T-helper 2 cell (primary cell): ENCODE measurements around the gene RIMKLB.
A peak's percentile ranks its signal among the peaks of the same experiment; 100 is the strongest.

Source experiments
- DNase-seq, 5 experiments: peaks; one replicate each; pipeline versions ENCODE4 v3.0.0 to v3.0.0-alpha.2; 2012 to 2022
- total RNA-seq, 2 donors: gene quantifications; one replicate each; lab custom pipeline; 2026; lab: John Stamatoyannopoulos, UW

RIMKLB gene
- 21.2 to 33.0 reads per million in 2 donors for total RNA-seq

- peak; percentile 56 to 74 (median 61) for DNase-seq
These were observed at the start of gene RIMKLB for GRCh38 chr12:8697476-8698131. Gene RIMKLB, plus strand, starts transcription at chr12:8697991. Its CDS starts 15,876 bp downstream, at chr12:8713867.

- DNase-seq: peak in 2 of 5 experiments; percentile 41 to 89
These were observed 49.1 kb upstream of the RIMKLB start for GRCh38 chr12:8648576-8649205.

DNA sequence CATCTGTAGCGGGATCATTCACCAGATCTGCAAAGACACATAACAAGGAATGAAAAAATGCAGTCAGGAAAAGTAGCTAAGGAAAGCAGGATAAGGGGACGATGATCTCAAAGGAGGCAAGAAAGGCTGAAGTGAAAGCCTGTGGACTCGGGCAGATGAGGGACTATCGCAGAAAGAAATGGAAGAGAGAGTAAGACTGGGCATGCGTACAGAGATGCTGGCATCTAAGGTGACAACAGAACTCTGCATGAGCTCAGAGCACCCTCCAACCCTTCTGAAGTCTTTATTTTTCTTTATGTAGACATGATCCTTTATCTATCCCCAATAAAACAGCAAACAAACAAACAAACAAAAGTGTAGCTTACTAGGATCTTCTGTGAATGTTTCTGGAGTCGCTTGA, 42.4 kb upstream of the RIMKLB start:
- DNase-seq: no peak

DNA sequence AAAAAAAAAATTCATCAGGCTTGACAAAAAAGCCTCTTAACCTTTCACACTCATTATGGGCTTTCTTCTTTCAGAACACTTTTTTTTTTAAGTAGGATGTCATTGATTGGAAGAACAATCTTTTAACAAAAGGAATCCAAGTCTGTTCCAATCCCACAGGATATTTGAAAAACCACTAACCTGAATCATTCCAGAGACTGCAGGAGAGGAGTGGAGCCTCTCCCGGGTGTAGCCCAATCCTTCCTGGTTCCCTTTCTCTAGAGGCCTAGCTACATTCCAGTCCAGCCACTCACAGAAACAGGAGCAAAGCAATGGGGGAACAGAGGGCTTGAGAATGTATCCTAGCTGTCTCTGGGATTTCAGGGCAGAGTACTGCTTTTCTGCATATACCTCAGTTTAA, 39.4 kb upstream of the RIMKLB start:
- DNase-seq: no peak

DNA sequence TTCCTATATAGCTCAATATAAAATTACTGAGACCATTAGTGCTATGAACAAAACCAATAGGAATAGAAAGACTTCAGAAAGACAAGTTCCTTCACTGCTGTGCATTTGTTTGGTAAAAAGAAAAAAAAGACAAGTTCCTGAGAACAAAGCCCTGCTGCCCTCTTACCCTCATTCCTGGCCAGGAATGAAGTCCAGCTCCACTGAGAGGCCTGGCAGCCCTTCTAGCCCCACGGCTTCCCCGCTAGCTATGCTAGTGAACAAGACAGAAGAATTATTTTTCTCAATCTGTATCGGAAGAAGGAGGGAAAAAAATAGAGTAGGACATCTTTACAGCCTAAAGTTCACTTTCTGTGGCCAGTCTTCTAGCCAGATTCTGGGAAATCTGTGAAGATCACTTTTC, 36.8 kb upstream of the RIMKLB start:
- DNase-seq: no peak

DNA sequence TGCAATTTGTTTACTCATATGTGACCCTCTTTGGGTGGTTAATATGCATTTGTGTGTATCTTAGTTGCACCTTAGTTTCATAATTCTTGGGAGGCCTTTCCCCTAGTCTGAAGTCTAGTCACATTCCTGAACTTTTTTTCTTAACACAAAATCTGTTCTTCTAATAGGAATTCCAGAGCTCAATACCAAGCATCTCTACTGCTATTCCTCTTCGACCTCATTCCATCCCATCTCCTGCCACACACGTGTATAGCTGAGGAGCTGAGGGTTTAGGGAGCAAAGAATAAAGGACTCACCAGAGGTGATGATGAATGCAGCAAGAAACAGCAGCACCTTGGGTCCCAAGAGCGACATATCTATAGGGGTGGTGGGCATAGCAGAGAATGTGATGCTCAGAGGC, 36.0 kb upstream of the RIMKLB start:
- no peak for DNase-seq

DNA sequence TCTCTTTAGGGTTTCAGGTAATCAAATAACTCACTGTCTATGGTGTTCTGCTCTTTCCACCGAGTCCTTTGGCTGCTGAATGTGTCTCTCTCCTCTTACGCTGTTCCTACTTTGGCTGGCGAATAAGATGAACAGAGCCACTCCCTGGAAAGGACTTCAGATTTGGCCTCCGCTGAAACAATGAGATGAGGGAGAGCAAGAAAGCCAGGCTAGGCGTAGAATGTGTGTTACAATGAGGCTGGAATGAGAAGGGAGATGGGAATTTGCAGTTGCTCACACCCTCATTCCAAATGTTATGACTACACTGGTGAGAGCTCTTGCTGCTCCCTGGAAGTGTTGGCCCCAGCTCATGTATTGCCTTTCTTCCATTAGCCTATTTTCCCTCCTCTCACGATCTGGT, 35.2 kb upstream of the RIMKLB start, which contains the start of gene MFAP5:
Gene MFAP5 (minus strand): TSS at position 234 of the 400 bp plus-strand sequence. CDS start 722 bp downstream, outside the sequence.
- DNase-seq: no peak

GRCh38 chr12:8664228-8664913, 33.4 kb upstream of the RIMKLB start:
- no peak for DNase-seq

GRCh38 chr12:8665759-8666158, 32.0 kb upstream of the RIMKLB start:
- DNase-seq: no peak

DNA sequence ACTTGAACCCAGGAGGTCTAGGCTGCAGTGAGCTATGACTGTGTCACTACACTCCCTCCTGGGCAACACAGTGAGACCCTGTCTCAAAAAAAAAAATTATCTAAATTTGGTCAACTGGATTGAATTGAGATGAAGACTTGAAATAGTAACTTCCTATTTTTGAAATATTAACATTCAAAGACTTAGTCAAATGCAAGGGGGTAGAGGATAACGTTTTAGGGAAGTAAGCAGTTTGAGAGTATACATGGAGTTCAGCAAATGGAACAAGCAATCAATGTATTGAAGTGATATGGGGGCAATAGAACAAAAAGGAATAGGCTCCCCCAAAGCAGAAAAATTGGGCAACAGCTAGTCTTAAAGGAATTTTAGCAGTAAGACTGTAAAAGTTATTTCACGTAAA, 30.5 kb upstream of the RIMKLB start:
- no peak for DNase-seq

DNA sequence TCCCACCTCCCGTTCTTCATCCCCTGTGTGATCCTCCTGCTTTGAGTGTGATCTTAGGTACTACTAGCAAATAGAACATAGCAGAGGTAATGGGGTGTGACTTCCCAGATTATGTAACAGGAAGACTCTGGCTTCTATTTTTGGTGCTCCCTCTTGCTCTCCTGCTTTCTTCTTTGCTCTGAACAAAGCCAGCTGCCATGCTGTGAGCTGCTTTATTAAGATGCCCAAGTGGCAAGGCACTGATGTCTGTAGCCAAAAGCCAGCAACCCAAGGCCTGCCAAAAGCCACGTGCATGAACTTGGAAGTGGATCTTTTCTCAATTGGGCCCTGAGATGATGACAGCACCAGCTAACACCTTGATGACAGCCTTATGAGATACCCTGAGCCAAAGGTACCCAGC, 29.4 kb upstream of the RIMKLB start:
- no peak for DNase-seq

DNA sequence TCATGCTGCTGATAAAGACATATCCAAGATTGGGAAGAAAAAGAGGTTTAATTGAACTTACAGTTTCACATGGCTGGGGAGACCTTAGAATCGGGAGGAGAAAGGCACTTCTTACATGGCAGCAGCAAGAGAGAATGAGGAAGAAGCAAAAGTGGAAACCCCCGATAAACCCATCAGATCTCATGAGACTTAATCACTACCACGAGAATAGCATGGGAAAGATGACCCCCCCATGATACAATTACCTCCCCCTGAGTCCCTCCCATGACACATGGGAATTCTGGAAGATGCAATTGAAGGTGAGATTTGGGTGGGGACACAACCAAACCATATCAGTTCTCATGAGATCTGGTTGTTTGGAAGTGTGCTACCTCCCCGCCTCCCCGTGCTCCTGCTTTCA, 25.4 kb upstream of the RIMKLB start:
- DNase-seq: no peak

DNA sequence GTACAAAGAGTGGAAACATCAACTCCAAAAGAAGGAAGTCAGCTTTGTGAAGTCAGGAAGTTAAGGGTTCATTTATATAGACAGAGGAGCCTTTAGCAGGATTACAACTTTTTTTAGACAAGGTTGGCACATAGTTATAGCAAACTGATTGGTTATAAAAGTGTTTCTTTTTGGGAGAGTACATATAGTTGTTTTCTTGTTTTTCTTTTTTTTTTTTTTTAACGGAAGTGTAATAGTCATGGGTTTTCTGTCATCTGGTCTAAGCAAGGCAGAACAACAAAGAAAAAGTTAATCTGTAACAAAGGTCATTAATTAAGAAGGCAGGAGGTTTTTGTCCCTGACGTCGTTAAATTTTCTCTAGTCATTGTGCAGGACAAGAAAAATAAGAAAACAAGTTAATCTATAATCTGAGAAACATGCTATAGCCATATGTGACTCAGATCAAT, 22.2 kb upstream of the RIMKLB start:
- no peak for DNase-seq

- no peak for DNase-seq
These were observed 21.1 kb upstream of the RIMKLB start for GRCh38 chr12:8676651-8677050.

- DNase-seq: no peak
These were observed 20.4 kb upstream of the RIMKLB start for GRCh38 chr12:8677362-8677761.

DNA sequence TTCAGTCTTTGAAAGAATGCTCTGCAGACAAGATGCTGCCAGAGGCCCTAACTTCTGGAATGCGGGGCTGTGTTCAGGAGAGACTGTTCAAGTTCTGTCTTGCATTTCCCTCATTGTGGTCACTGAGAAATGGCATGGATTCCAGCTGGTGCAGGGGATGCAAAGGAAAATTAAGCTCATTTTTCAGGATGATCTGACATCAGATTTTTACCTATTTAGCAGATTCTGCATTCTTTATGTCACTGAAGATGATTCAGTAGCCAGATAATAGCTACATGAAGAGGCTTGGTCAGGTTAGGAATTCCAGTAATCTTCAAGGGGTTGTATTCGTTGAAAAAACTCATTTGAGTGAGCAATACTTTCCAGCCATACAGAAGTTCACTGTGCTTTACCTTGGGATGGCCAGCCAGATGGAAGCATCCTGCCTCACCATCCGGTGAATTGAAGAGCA, 19.1 kb upstream of the RIMKLB start:
- DNase-seq: no peak

DNA sequence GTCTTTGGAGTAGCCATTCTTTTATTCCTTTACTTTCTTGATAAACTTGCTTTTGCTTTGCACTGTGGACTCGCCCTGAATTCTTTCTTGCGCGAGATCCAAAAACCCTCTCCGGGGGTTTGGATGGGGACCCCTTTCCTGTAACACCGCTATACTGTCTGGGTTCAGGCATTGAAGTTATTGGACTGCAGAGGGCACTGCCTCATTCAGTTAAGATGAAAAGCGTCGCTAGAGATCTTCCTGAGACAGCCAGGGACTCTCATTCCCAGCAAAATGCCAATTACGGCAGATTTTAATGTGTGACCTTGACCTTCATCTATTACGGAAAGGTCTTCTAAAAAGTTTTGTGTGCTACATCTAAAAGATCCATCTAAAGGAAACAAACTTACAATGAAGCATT, 17.3 kb upstream of the RIMKLB start:
- DNase-seq: no peak

GRCh38 chr12:8681129-8681884, 16.5 kb upstream of the RIMKLB start:
- no peak for DNase-seq

DNA sequence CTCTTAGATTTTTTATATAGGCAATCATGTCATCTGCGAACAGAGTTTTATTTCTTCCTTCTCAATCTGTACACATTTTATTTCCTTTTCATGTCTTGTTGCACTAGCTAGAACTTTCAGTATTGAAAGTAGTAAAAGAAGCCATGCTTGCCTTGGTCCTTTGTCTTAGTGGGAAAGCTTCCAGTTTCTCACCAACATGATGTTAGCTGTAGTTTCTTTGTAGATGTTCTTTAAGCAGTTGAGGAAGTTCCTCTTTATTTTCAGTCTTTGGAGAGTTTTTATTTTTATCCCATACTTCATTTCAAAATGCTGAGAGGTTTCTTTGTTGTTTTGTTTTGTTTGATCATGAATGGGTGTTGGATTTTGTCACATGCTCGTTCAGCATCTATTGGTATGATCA, 12.7 kb upstream of the RIMKLB start:
- no peak for DNase-seq

DNA sequence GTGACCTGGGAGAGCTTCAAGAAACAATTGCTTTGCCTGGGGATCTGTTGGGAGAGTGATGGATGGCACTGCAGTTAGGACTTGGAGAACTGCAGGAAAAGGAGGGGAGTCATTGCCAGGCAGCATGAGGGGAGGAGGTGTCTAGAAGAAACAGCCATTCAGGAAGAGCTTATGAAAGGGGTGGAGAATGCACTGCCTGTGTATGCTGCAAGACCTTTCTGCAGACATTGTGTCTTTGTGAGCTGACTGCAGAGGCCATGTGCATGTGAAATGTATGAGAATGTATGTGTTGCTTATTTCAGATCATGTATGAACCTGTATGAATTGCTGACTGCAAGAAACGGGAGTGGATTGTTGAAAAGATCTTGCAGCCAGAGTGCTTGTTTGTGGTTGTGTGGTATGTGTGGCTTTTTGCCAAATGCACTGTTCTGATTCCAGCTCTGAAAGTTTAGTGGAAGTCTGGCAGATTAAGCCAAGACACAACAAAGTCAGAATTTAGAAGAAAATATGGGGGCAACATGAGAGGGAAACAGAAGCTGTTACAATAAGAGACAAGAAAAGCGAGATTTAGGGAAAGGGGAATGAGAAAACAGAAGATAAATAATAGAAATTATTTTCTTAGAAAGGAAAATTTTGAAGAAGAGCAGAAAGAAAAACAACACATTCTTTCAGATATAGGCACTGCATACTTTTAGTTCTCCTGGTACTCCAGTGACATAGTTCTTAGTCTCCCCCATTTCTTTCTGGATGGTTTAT, 9.8 kb upstream of the RIMKLB start:
- peak in 1 of 5 experiments; percentile 2 for DNase-seq

GRCh38 chr12:8689681-8690080, 8.1 kb upstream of the RIMKLB start:
- no peak for DNase-seq

- DNase-seq: no peak
These were observed 5.2 kb upstream of the RIMKLB start for GRCh38 chr12:8692573-8692972.
